GM12878 (cell line): ENCODE data around the gene COPS6. TPM values are rescaled to one million over a fixed set of nuclear protein-coding genes. Genes with fewer than 3 reads are reported as not detected.

ENCODE experiments used
- ATAC-seq: fragments of 200-7000 bp; cut with Tn5 transposase; 3 replicates; pipeline ENCODE4 v1.9.1; 2020; ENCODE audit warnings: mild to moderate bottlenecking, moderate library complexity
- BruUV-seq: library from RNA; stranded (reverse); fragments of 400-500 nt; replicated peaks from 2 replicates; lab custom pipeline; 2021; lab: Mats Ljungman, UMichigan
- CTCF ChIA-PET: fragments of 300-600 bp; sonication (Branson Sonifier 250); formaldehyde crosslinking; extraction: SDS; loops from one replicate; lab custom pipeline; 2021; ENCODE audit warnings: inconsistent platforms; lab: Yijun Ruan, JAX
- POLR2A ChIA-PET: fragments of 350-600 bp; formaldehyde crosslinking; extraction: SDS; loops from one replicate; lab custom pipeline; 2021; ENCODE audit warnings: inconsistent platforms; lab: Charles Lee
- RAD21 ChIA-PET: fragments of 300-600 bp; sonication (Branson Sonifier 250); formaldehyde crosslinking; loops from one replicate; lab custom pipeline; 2023; ENCODE audit warnings: antibody characterized with exemption; ENCODE audit not compliant: unreplicated experiment; lab: Charles Lee
- SMC1A ChIA-PET: fragments of 300-600 bp; sonication (Branson Sonifier 250); formaldehyde crosslinking; loops from one replicate; lab custom pipeline; 2023; ENCODE audit not compliant: unreplicated experiment, uncharacterized antibody; lab: Charles Lee
- DNase-seq: peaks from one replicate; pipeline ENCODE4 v3.0.0-alpha.2; 2011; ENCODE audit warnings: low read depth, low spot score
- FAIRE-seq: peaks from 3 replicates; lab custom pipeline; 2011; peaks lifted over from hg19 to GRCh38; lab: Jason Lieb, UNC
- H2AFZ ChIP-seq: 2 replicates; pipeline ENCODE4 v1.6.0; 2011; ENCODE audit warnings: low read depth, low read length, control low read depth; ENCODE audit not compliant: control insufficient read depth
- H3K27ac ChIP-seq: 2 replicates; pipeline ENCODE4 v1.5.1; 2011; ENCODE audit warnings: control low read depth; ENCODE audit not compliant: control insufficient read depth, insufficient read depth
- H3K27me3 ChIP-seq, 2 experiments: replicated peaks in 1 of 2; 2 replicates each; pipeline versions ENCODE4 v1.6.0 to v1.6.1; 2011; ENCODE audit warnings: low read length in 1 of 2; ENCODE audit not compliant: control insufficient read depth in 2 of 2, insufficient read depth in 2 of 2
- H3K36me3 ChIP-seq, 2 experiments: 2 replicates each; pipeline ENCODE4 v1.5.1; 2011; ENCODE audit warnings: low read length in 1 of 2; ENCODE audit not compliant: control insufficient read depth in 2 of 2, insufficient read depth in 2 of 2
- H3K4me1 ChIP-seq: 2 replicates; pipeline ENCODE4 v1.6.1; 2011; ENCODE audit warnings: mild to moderate bottlenecking, low read length, moderate library complexity, mixed read lengths; ENCODE audit not compliant: control insufficient read depth, insufficient read depth
- H3K4me2 ChIP-seq: 2 replicates; pipeline ENCODE4 v1.6.0; 2011; ENCODE audit warnings: control low read depth; ENCODE audit not compliant: control insufficient read depth, insufficient read depth
- H3K4me3 ChIP-seq: fragments of 200-600 bp; sonication (generic); 2 replicates; pipeline ENCODE4 v1.5.1; 2016
- H3K79me2 ChIP-seq: 2 replicates; pipeline ENCODE4 v1.6.0; 2011; ENCODE audit warnings: low read length; ENCODE audit not compliant: control insufficient read depth, insufficient read depth
- H3K9ac ChIP-seq: 2 replicates; pipeline ENCODE4 v1.8.0; 2011; ENCODE audit warnings: low read length, control low read depth, mixed read lengths; ENCODE audit not compliant: control insufficient read depth, insufficient read depth
- H3K9me3 ChIP-seq: replicated peaks from 3 replicates; pipeline ENCODE4 v1.5.1; 2011; ENCODE audit warnings: mild to moderate bottlenecking, low read length; ENCODE audit not compliant: control insufficient read depth, insufficient read depth
- H4K20me1 ChIP-seq: 2 replicates; pipeline ENCODE4 v1.6.0; 2011; ENCODE audit not compliant: control insufficient read depth, insufficient read depth
- JUND ChIP-seq: IDR thresholded peaks from 2 replicates; pipeline ENCODE4 v1.6.1; 2012; ENCODE audit warnings: low read depth, mild to moderate bottlenecking, low read length, improper control_type of control experiment, moderate library complexity
- YBX1 ChIP-seq: fragments of 450-650 bp; IDR thresholded peaks from 2 replicates; pipeline ENCODE4 v1.6.1; 2016; ENCODE audit warnings: antibody characterized with exemption
- WGBS: methylation state at CpG from one replicate; pipeline ENCODE4 v1.1.6; 2016; ENCODE audit warnings: low lambda C conversion rate; ENCODE audit not compliant: insufficient replicate concordance, insufficient coverage; ENCODE audit errors: missing lambda C conversion rate; 5-methylcytosine and 5-hydroxymethylcytosine counted together
- in situ Hi-C: fragments of 300-500 bp; cut with MboI; formaldehyde crosslinking; loops from 9 replicates; pipeline ENCODE4 v1.14.3; 2018; ENCODE audit warnings: mixed read lengths
- intact Hi-C: fragments of 100-400 bp; cut with micrococcal nuclease; formaldehyde crosslinking; loops from one replicate; pipeline ENCODE4 v1.14.2; 2022; ENCODE audit not compliant: unreplicated experiment
- polyA plus RNA-seq, 11 experiments: library from polyadenylated mRNA; depleted of rRNA in 4 of 11; unstranded in 6 of 11; stranded (reverse) in 5 of 11; fragments of >200 nt; fragmentation: Nextera tagmentation in 4 of 11; fragmentation: Illumina TruSeq in 1 of 11; extraction: Ambion mirVana in 4 of 11; extraction: Trizol in 1 of 11; gene quantifications; 1 replicate in 1 of 11; 2 replicates in 10 of 11; pipeline versions ENCODE4 v1.2.1 to v1.2.3, GENCODE V29; 2011 to 2016; ENCODE audit warnings: inconsistent platforms in 2 of 11, missing spikeins in 2 of 11, low read depth in 1 of 11
- total RNA-seq, 4 experiments: library from RNA; depleted of rRNA in 3 of 4; stranded (reverse); fragments of >200 nt in 3 of 4; fragmentation: Illumina TruSeq in 1 of 4; extraction: Trizol in 1 of 4; gene quantifications; 2 replicates each; pipeline versions ENCODE4 v1.2.1 to v1.2.3, GENCODE V29; 2013 to 2021

COPS6 gene
- total and polyA plus RNA-seq, 10 of the 15 experiments (the other 5 are each of a cell fraction or from before 2014, with no cell fraction given), result 28.5 to 182 (median 81.5) TPM

DNA sequence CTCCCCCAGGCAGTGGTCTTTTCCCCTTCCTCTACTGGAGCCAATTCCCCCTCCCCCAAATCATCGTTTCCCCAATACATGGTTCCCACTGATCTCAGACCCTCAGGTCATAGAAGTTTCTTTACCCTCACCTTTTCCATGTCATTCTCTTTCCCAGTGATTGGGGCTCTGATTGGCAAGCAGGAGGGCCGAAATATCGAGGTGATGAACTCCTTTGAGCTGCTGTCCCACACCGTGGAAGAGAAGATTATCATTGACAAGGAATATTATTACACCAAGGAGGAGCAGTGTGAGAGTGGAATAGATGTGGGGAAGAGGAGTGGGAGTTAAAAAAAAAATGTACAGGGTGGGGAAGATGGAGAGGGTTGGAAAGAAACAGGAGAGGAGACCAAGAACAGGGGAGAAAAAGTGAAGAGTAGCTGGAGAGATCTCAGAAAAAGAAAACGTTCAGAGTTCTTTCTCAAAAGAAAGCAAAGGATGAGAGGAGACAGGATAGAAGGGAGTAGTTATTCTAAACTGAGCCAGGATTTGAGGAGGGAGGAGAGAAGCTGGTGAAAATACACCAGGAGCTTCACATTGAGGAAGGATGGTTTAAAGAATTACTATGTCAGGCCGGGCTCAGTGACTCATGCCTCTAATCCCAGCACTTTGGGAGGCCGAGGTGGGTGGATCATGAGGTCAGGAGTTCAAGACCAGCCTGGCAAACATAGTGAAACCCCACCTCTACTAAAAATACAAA, 858 bp downstream of the COPS6 start:
- Histone ChIP-seq H3K4me3 (peak overlapping the region; percentile 92), H3K4me1 (peaks cover 6% of the 10 kb centered on the region), H3K79me2 (peaks cover 10% of the 10 kb centered on the region), H3K9ac (peak overlapping the region; percentile 90), H4K20me1 (no peaks in the 10 kb centered on the region), H3K36me3 (peaks cover 19 to 33% of the 10 kb centered on the region in 2 experiments), H3K4me2 (peak overlapping the region; percentile 85), H3K27ac (peak overlapping the region; percentile 84), H3K27me3 (no peaks in the 10 kb centered on the region), H2AFZ (peak overlapping the region; percentile 94), H3K9me3 (no peaks in the 10 kb centered on the region)
- in situ Hi-C loops, result no loop called here
- no peak for DNase-seq
- ChIA-PET SMC1A (interaction anchor here (0.9 to 1.4 kb wide), 2 partner anchors 10 to 12 kb away, joined by 3 to 4 read pairs; partner anchors contain the start of genes AP4M1 and MCM7), RAD21 (no interaction called here), POLR2A (interaction anchor here (0.8 to 3.9 kb wide), 3 partner anchors 9 to 41 kb away, joined by 3 to 39 read pairs (median 3); partner anchors contain the start of genes AP4M1 and MCM7), CTCF (interaction anchor here (0.8 to 1.3 kb wide), 3 partner anchors 11 to 43 kb away, joined by 3 to 4 read pairs (median 4); partner anchors contain the start of gene MCM7)
- TF ChIP-seq YBX1 (peak; percentile 15; the same call in 1 of the 2 replicates), JUND (no peak)
- TSS peak; percentile 73 for BruUV-seq
- no peak for FAIRE-seq
- no peak for ATAC-seq
- intact Hi-C loops, result loop anchor here (10.0 kb wide), 1 partner anchor 175 kb away; the partner anchor contains the start of gene TRIM4
- WGBS, result 6% methylated on average over 7 of the region's 7 CpGs
